Endometrium (tissue), 2 donors: ENCODE results near the gene TAF4.

ENCODE experiments used
- FAIRE-seq: peaks from 2 replicates; lab custom pipeline; 2012; peaks lifted over from hg19 to GRCh38; lab: Jason Lieb, UNC
- donor health status: control.
- donor health status: control.

TAF4 gene

DNA sequence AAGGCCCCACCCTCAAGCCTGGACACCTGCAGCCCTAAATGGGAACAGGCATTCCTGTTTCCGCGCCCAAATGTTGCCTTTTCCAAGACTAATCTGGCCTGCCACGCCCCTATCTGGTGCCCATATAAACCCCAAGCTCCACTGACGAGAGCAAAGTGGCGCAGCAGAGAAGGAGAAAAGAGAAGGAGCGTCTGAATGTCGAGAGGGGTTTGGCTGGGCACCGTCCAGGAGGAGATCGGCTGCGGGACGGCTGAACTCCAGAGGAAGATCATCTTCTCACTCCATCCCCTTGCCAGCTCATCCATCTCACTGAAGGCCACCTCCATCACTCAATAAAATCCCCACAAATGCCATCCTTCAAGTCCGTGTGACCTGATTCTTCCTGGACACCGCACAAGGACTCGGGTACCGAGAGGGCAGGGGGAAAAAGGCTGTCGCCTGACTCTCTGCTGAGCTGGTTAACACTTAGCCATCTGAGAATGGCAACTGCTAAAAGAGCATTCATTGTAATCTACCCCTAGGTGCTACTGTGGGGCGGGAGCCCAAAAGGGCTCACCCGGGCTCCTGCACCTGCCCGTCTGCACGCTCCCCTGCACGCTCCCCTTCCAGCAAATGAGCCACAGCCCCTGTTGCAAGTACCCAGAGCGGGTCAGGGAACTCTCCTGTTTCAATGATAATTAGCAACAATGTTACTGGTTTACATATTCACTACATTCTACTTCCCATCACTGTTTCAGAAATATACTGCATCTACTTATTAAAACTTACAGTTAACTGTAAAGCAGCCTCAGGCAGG is 23.5 kb downstream of the TAF4 start:
- no peak for FAIRE-seq

GRCh38 chr20:62040933-62041332 is 24.7 kb downstream of the TAF4 start:
- FAIRE-seq = no peak

DNA sequence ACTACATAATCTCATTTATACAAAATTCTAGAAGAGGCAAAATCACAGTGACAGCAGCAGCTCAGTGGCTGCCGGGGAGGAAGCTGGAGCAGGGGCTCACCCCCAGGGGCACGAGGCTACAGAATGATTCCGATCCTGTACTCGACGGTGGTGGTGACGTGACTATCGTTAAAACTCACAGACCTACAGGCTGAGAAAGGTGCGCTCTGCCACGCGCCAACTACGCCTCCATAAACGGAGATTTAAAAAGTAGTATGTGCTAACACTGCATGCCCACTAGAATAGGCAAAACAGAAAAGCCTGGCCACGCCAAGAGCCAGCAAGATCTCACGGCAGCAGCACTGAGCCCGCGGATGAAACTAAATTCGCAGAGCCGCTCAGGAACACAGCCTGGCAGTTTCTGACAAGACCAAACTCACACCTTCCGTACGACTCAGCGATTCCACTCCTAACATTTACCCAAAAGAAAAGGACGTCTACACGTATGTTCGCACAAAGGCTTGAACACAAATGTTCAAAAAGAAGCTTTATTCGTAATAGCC is 25.2 kb downstream of the TAF4 start:
- FAIRE-seq = no peak

- no peak for FAIRE-seq
Observed at GRCh38 chr20:62039738-62040137, 25.9 kb downstream of the TAF4 start.

DNA sequence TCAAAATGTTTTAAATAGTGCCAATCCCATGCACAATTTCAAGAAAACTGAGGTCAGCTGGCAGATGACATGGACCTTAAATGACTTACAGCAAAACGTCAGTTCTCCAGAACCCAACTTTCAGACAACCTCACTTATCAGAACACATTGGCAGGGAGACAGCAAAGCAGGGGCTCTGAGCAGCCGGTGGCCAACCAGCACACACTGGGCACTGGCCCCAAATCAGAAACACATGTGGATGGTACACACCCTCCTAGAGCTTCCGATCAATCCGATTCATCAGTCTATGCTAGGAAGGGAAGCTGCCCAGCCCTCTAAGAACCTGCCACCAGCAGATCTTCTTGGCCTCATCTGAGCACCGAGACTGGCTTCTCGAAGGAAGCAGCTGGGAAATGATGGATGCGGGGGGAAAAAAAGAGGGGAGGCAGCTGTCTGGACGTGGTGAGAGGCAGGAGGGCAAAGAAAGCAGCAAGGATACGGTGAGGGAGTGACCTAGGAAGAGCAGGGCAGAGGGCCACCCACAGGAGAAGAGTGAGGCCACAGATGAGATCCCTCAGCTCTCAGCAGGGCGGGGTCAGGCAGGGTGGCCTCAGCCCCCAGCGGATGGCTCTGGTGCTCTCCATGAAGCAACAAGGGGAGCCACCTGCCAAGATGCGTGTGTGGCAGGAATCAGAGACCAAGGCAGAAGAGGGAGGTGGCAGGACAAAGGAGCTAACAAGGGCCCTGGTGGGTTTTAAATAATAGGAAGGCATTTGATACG is 32.9 kb downstream of the TAF4 start:
- no peak for FAIRE-seq

- FAIRE-seq = no peak
Observed at GRCh38 chr20:62031462-62032092, 34.1 kb downstream of the TAF4 start.

DNA sequence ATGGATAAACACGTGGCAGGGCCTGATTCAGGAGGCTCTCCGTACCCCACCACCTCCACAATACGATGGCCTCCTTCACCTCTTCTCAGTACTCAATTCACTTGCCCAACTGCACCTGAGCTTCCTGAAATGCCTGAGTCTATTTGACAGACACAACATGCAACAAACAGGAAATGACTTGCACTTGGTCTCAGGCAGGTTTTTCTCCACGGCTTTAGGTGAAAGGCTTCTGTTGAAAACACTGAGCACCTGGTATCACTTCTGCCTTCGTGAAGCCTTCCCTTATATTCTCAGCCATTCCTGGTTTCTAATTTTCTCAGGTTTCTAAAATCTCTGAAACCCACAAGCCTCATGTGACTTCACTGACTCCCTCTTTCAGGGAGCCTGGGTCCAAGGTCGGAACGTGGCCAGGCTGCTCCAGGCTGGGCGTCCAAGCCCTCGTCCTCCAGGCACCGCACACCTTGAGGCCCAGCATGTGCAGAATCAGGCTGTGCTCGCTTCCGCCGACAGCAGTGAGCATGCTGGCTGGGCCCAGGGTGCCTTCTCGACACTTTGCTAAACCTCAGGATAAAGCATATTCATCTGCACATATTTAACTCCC is 34.7 kb downstream of the TAF4 start:
- FAIRE-seq = no peak

DNA sequence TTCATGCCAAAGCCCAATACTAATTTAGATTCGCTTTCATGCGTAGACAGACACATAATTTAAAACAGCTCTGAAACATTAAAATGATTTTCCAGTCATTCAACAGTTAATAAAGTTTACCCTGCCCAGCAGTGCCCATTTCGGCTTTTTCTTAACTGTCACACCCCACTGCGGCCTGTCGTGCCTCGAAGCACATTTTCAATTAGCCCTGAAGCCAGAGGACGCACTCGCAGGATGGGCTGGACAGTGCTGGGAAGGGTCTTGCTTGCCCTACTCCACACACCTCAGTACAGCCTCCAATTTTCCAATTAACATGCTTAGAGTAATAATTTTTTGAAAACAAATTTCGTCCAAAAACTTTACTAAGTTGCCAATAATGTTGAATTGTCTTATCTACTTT is 35.3 kb downstream of the TAF4 start:
- FAIRE-seq = no peak

- no peak for FAIRE-seq
Observed at GRCh38 chr20:62029949-62030348, 35.7 kb downstream of the TAF4 start.

DNA sequence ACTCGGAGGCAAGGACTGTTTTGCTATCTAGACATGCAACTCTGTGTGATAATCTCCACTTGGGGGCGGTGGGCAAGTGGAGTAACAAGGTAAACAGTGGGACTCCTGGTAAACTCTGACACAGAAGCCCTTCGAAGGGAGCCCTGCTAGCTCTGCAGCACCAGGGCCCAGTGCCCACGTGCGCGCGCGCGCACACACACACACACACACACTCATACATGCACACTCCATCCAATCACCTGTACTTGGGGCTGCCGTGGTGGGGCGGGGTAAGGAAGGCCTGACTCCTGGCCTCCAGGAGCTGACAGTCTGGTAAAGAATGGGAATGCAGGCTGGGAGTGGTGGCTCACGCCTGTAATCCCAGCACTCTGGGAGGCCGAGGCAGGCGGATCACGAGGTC is 36.4 kb downstream of the TAF4 start:
- FAIRE-seq = no peak

DNA sequence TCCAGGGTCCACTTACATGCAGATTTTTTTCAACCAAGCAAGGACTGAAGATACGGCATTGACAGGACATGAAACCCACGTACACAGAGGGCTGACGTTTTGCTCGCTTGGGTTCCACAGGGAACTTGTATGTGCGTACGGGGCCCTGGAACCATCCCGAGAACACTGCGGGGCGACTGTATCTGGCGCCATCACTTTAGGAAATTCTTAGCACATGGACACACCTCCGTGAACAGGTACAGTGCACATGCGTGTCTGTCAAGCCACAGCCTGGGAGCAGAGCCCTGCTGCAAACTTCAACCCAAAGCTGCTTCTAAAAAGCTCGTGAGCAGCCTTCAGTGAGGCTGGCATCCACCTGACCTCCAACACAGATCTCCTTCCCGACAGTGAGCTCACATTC is 37.3 kb downstream of the TAF4 start:
- FAIRE-seq = no peak

- no peak for FAIRE-seq
Observed at GRCh38 chr20:62027698-62028321, 37.9 kb downstream of the TAF4 start.

GRCh38 chr20:62027116-62027515 is 38.6 kb downstream of the TAF4 start:
- FAIRE-seq = no peak

- no peak for FAIRE-seq
Observed at GRCh38 chr20:62026564-62026856, 39.2 kb downstream of the TAF4 start.

DNA sequence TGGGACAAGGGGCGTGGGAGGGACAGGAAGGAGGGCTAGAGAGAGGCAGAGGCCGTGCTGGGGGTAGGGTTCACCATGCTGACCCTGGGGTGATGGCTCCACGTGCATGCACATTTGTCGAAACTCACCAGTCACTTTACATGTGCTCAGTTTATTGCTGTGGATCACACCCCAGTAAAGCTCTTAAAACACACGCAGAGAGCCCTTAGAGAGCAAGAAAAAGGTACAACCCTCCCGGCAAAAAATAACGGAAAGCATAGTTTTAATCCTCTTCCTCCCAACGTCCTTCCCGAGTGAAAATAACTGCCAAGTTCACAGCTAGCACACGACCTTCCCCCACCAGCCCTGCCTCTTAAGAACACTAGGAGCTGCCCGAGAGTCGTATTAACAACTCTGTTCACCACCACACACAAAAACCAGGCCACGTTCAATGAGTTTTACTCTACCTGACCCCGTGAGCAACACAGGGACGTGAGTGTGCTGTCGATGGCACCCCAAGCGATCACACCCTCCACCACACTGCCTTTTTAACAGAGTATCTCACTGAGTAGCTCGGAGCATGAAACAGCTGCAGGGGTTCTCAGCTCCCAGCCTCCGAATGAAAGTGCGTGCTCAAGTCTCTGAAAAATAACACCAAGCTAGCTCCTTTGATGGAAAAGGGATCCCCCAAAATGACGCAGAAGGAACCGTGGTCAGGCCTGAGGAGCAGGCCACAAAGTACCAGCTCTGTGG is 39.7 kb downstream of the TAF4 start:
- no peak for FAIRE-seq

DNA sequence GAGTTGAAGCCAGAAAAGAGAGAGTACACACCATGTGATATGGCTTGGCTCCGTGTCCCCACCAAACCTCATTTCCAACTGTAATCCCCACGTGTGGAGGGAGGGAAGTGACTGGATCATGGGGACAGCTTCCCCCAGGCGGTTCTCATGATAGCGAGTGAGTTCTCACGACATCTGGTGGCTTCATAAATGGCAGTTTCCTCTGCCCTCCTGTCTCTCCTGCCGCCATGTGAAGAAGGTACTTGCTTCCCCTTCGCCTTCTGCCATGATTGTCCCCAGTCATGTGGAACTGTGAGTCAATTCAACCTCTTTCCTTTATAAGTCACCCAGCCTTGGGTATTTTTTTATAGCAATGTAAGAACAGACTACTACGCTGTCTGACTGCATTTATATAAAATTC is 40.3 kb downstream of the TAF4 start:
- FAIRE-seq = no peak

DNA sequence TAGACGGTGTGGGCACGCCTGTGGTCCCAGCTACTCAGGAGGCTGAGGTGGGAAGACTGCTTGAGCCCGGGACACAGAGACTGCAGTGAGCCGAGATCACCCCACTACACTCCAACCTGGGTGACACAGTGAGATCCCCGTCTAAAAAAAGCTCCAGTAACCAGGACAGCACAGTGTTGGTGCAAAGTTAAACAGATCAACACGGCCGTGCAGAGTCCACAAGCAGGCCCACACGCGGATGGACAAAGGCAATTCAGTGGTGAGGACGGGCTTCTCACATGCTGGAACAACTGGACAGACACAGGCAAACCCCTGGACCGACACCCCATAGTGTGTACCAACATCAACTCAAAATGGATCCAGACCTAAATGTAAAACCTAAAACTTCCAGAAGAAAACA is 41.7 kb downstream of the TAF4 start:
- no peak for FAIRE-seq

DNA sequence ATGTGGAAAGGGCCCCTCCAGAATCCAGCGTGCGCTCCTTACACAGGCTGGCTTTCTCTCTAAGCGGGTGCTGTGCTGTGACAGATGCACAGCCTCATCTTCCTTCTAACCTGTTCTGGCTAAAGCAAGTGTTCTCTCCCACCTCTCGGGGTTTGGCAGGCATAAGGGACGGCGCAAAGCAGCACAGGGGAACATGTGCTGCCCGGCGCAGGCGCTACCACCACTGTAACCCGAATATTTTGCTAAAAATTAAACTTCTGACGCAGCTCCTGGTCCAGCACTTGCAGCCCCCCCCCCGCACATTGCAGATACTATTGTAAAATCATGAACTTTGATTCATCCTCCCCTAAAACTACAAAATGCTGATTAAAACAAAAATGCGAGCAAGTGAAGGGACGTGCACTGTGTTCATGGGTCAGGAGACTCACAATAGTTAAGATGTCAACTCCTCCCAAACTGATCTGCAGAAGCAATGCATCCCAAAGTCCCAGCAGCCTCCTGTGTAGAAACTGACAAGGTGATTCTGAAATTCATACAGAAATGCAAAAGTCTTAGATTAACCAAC is 43.0 kb downstream of the TAF4 start:
- no peak for FAIRE-seq

GRCh38 chr20:62021793-62022385 is 43.8 kb downstream of the TAF4 start:
- no peak for FAIRE-seq

DNA sequence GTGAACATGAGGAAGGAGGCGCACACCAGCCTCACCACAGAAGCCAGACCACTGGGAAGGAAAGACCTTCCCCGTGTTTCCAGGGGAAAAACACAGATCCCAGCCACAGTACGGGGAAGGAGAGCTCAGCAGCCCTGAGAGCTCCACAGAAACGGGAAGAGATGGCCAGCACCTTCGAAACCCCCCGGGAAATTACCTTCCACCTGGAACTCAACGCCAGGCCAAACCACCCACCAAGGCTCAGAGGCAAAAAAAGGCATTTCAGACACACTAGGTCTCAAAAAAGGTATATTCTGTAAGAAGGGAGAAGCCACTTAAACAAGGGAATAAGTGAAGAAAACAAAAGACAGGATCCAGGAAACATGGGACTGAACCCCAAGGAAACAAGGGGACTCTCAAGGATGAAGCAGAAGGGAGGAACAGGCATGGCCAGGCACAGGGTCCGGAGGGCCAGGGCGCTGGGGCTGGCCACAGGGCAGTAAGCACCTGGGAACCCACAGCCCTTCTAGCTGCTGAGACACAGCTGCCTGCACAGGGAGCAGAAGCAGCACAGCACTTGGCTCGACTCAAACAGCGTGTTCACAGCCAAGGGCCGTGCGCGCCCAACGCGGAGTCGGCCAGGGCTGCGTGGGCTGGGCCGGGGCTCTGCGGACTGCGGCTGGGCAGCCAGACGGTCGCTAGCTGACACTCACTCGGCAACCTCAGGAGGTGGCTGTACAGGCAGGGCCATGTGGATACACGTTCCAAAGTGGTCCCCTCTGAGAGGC is 44.6 kb downstream of the TAF4 start:
- no peak for FAIRE-seq
